NCI-H1092 (cell line): ENCODE measurements around the gene KLHL5.
"Not testable (repeated sequence)": the region's sequence is repeated elsewhere in the genome, so short reads cannot be mapped to it uniquely, and the experiment has no call there.

ENCODE experiments used
- DNase-seq: peaks from one replicate; lab custom pipeline; 2025; lab: John Stamatoyannopoulos, UW

The KLHL5 gene

DNA sequence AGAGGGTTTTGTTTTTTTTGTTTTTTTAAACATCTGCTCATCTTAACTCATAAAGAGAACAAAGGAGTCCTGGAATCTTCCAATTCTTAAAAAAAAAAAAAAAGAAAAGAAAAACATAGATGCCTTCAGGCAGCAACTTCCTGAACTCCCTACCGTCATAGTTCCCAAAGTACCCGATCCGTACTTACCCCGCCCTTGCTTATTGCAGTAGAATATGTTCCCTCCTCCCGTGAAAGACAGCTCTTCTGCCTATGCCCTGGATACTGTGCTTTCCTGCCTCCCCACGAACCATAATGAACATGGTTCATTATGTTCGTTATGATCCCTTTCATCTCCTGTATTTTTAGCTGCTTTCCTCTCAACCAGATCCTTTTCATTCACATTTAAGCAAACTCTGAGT lies 40.3 kb downstream of the KLHL5 start:
- no peak for DNase-seq

DNA sequence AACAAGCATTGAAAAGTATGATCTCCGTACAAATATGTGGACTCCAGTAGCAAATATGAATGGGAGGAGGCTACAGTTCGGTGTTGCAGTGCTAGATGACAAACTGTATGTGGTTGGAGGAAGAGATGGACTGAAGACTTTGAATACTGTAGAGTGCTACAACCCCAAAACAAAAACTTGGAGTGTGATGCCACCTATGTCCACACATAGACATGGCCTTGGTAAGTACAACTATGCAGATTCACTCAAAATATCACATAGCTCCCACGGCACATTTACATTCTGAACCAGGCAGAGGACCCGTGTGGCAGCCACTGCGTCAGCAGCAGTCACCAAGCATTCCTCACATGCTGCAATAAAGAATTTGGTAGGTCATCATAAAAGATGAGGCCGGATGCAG lies 41.3 kb downstream of the KLHL5 start:
- no peak for DNase-seq

DNA sequence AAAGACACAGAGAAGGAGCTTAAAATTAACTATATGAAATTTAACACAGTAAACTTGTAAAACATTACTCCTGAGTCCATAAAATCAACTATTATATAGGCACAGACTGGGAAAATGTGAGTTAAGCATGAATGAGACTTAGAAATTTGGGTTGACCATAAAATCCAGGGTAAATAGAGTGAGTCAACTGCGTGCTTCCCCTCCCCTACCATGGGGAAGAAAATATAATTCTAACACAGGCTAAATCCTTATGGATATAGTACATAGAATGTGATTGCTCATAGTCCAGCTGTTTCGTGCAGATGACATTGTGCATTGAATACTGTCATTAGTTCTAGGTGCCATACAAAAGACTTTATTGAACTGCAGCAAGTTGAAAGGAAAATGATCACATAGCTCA lies 42.2 kb downstream of the KLHL5 start:
- DNase-seq, result no peak

DNA sequence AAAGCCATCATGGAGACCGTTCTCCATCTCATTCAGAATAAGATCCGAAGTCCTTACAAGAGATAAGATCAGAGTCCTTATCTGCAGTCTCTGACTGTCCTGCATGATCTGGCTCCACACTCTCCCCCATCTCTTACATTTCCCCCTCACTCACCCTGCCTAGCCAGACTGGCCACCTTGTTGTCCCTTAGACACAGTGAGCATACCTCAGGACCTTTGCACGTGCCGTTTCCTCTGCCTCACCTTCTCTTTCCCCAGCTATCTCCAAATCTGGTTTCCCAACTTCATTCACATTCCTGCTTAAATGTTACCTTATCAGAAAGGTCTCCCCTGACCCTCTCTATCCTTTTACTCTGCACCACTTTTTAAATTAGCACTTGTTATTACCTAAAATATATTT lies 44.0 kb downstream of the KLHL5 start:
- no peak for DNase-seq

DNA sequence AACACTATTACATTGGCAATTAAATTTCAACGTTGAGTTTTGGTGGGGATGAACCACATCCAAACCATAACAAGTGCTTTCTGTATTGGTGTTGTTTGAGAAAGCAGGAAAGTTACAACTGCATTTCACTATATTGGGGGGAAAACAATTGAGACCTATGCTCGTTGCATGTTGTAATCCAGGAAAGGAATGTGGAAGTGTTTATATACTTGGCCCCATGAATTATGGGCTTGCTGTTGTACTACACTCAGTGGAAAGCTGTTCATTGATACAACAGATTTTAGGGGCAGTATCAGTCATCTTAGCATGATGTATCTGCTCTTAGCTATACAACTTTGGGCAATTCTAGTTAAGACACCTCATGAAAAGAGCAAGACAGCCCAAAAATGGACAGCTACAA lies 52.4 kb downstream of the KLHL5 start:
- no peak for DNase-seq

DNA sequence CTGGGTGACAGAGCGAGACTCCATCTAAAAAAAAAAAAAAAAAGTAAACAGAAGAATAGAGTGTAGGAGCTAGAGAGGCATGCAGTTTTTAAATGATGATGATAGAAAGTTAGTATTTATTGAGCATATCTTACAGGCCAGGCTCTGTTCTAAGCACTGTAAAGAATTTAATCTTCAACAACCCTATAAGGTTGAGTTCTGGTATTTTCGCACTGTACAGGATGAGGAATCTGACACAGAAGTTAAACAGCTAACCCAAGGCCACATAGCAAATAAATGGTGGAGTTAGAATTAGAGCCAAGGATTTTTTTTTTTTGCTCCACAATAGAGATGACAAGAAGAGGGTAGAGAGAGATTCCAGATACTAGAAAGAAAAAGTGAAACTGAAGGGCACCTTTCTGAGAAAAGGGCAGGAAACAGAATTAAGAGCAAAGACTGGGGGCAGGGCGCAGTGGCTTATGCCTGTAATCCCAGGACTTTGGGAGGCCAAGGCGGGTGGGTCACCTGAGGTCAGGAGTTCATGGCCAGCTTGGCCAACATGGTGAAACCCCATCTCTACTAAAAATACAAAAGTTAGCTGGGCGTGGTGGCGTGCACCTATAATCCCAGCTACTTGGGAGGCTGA lies 56.1 kb downstream of the KLHL5 start:
- DNase-seq, result no peak

DNA sequence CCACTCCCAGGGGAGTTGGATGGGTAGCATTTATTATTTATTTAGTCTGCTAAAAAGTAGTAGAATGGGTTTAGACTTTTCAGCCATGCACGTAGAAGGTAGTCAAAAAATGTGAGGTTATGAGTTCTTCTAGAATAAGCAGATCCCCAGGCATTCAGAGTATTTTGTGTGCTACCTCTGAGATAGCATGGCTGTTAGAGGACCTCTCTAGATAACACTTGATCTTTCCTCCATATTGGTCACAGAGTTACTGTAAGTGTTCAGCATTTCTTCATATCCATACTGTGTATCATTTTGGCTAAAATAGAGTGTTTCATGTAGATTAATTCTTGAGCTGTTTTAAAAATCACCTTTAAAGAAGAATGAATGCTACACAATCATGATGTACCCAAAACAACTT lies 58.4 kb downstream of the KLHL5 start:
- no peak for DNase-seq

DNA sequence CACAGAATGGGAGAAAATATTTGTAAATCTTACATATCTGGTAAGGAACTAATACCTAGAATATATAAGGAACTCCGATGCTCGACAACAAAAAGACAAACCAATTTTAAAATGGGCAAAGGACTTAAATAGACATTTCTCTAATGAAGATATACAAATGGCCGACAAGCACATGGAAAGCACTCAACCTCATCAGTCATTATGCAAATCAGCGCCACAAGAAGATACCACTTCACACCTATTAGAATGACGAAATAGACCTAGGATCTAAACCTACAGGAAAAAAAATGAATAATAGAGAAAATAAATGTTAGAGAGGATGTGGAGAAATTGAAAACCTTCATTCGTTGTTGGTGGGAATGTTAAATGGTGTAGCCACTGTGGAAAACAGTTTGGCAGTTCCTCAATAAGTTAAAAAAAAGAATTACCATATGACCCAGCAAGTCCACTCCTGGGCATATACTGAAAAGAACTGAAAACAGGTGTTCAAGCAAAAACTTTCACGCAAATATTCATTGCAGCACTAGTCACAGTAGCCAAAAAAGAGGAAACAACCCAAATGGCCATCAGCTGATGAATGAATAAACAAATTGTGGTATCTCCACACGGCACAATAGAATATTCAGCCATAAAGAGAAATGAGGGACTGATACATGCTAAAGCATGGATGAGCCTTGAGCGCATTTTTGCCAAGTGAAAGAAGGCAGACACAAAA lies 63.0 kb downstream of the KLHL5 start:
- DNase-seq, result no peak

DNA sequence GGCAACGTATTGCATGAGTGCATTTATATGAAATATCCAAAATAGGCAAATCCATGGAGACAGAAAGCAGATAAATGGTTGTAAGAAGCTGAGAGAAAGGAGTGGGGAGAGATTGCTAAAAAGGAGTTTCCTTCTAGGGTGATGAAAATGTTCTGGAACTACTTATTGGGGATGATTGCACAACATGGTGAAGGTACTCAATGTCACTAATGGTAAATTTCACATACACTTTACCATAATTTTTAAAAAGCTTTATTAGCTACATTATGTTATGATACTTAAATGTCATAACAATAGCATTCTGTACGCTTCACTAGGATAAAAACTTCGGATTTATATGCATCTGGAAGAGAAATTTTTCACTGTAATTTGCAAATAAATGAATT lies 63.6 kb downstream of the KLHL5 start:
- no peak for DNase-seq

DNA sequence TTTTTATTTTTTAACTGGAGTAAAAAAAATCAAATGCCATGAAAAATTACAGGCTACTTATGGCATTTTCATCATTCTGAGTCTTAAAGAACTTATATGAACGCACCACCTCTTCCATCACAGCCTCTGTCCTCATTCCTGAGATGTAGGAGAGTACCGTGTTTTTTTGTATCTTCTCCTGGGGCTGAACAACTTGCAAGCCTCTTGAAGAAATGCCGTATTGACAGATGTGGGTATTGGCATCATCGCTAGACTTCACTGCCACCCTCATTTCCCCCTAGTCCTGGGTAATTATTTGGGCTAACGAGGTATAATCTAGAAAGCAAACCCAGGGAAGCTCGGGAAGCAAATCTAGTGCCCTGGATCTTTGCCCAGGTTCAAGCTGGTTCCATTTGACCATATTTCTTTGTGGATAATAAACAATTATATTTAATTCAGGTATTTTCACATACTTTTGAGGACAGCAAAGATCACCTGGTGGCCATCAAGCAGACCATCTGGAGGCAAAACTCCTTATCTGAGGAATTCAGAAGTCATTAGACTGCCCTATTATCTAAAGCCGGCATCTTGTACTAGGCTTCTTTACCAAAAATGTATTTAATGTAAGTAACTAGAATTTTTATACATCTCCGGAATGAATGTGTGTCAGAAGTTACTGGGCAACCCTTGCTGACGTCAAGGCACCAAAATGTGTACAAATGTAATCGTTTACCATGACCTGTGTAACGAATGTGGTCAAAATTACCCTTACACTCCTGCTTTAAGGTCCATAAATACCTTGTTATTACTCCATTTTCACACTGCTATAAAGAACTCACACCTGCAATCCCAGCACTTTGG lies 64.4 kb downstream of the KLHL5 start:
- no peak for DNase-seq

DNA sequence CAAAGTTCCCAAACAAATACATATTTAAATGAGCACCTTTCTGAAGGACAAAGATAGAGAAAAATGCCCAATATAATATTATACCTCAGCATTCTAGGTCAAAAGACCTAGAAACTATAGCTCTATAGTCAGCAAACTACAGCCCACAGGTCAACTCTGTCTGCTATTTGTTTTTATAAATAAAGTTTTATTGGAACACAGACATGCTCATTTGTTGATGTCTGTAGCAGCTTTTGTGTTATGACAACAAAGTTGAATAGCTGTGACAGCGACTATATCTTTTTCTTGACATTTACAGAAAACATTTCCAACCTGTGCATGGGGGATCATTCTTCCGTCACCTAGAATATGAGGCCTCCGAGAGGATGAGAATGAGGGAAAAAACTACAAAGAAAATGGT lies 71.6 kb downstream of the KLHL5 start:
- no peak for DNase-seq

DNA sequence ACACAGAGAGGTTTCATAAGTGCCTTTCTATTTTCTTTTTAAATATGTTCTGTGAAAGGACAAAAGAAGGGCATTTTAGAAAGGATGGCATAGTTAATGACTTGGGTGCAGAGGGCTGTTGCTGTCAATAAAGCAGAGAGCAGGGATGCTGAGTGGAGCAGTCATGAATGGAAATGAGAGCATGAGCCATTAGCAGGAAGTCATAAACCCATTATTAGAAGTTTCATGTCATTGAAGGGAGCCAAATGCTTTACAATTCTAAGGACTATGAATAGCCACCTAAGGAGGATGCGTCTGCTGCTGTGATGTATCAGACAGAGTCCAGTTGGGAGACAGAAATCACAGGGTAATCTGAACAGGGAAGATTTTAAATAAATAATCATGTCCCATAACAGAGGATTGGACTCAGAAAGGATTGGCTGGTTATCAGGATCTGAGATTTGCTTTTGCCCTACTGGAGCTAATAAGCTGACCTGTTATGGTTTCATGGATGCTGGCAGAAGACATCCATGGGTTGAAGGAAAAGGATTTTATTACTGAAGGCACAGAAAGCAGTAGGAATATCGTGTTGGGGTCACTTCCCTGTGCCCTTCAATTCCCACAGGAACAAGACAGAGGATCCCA lies 72.8 kb downstream of the KLHL5 start:
- peak; percentile 47 for DNase-seq

DNA sequence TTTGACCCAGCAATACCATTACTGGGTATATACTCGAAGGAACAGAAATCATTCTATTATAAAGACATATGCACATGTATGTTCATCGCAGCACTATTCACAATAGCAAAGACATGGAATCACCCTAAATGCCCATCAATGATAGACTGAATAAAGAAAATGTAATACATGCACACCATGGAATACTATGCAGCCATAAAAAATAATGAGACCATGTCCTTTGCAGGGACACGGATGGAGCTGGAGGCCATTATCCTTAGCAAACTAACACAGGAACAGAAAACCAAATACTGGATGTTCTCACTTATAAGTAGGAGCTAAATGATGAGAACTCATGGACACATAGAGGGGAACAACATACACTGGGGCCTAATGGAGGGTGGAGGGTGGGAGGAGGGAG lies 76.2 kb downstream of the KLHL5 start:
- DNase-seq, result not testable (repeated sequence)

DNA sequence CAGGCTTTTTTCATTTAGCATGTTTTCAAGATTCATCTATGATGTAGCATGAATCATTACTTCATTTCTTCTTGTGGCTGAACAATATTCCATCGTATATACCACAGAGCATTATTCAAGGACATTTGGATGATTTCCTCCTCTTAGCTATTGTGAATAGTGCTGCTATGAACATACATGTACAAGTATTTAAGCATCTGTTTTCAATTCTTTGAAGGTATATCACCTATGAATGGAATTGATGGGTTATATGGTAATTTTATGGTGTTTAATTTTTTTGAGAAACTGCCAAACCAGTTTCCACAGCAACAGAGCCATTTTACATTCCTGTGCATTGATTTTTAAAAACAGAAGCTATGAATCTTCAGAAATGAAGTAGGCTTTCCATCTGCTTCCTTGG lies 84.2 kb downstream of the KLHL5 start:
- no peak for DNase-seq

DNA sequence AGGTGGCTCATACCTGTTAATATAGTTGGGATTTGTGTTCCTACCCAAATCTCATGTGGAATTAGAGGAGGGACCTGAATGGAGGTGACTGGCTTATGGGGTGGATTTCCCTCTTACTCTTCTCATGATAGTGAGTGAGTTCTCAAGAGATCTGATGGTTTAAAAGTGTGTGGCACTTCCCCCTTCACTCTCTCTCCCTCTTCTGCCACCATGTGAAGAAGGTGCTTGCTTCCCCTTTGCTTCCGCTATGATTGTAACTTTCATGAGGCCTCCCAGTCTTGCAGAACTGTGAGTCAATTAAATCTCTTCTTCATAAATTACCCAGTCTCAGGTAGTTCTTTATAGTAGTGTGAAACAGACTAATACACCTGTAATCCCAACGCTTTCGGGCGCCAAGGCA lies 92.0 kb downstream of the KLHL5 start:
- DNase-seq, result no peak

DNA sequence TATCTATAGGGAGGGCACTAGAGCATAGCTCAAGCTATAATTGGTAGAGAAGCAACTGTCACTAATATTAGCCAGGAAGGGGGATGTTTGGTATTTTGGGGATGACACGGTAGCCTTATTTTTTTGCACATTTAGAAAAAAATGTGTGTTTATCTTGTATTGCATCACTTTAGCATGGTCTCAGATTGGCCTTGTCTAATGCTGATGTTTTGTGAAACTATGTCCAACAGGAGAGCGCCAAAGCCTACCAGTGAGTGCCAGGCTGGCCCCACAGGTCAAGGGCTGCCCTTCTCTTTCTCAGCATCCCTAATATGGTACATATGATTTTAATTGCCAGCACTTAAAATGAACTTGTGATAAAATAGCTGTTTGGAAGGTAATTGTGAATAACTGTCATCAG lies 95.5 kb downstream of the KLHL5 start:
- DNase-seq, result no peak

DNA sequence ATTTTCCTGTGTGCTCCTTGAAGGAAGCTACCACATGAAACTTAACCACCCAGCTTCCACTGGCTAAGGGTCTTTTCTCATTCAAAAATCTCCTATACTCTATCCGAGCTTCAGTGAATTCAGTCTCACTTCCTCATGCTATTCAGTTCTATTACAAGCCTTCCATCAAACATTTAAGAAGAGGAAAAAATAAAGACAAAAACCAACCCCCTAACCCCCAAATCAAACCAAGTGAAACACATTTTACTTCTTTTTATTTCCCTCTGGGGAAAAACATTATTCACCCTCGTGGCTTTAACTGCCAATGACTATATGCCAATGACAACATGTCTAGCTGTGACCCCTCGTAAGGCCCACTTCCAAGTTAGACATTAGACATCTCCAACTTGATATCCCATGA lies 104.1 kb downstream of the KLHL5 start:
- no peak for DNase-seq

DNA sequence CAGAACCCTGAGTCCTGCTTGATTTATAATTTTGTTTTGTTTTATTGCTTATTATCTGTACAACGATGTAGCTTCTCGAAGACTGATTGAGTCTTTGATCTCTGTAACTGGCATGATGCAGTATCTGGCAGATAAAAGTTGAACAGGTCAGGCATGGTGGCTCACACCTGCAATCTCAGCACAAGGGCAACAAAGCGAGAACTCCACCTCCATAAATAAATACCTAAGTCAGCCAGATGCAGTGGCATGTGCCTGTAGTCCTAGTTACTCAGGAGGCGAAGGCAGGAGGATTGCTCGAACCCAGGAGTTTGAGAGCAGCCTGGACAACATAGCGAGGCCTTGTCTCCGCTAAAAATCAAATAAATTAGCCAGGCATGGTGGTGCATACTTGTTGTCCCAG lies 104.6 kb downstream of the KLHL5 start:
- DNase-seq, result no peak

DNA sequence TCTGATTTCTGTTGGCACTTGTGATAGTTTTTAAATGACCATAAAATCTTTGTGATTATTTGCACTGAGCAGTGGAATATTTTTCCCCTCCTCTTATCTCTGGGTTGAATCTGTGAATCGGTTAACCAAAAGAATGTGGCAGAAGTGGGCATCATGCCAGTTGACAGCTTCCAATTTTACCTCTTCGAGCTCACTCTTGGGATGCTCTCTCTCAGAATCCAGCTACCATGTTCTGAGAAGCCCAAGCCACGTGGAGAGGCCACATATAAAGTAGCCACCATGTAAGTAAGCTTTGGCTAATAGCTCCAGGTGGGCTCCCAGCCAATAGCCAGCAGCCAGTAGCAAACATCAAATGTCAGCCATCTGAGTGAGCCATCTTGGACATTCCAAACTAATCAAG lies 107.4 kb downstream of the KLHL5 start:
- DNase-seq, result no peak

DNA sequence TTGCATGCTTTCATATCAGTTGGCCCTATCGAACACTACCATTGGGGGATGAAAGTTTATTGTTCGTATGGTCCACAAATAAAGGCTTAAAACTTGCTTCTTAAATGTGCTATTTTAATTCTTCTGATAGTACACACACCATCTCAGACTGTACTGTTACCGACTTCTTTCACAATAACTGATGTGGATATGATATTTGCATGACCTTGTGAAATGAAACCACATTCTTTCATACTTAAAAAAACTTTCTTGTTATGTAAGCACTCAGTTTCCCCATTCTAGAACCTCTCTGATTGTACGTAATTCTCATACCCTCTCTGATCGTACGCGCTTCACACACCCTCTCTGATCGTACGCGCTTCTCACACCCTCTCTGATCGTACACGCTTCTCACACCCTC lies 108.3 kb downstream of the KLHL5 start:
- no peak for DNase-seq
